EL (cell line): ENCODE data around the gene ZBTB7C.

Experiments used
- DNase-seq: peaks from one replicate; pipeline ENCODE4 v3.0.0-alpha.2; 2016

ZBTB7C gene

GRCh38 chr18:48206887-48207286 is 202.3 kb downstream of the ZBTB7C start:
- no peak for DNase-seq

- DNase-seq, result no peak
Observed at GRCh38 chr18:48203961-48204666, 205.1 kb downstream of the ZBTB7C start.

GRCh38 chr18:48203288-48203945 is 205.8 kb downstream of the ZBTB7C start:
- no peak for DNase-seq

- no peak for DNase-seq
Observed at GRCh38 chr18:48202350-48203260, 206.6 kb downstream of the ZBTB7C start.

GRCh38 chr18:48202006-48202348 is 207.2 kb downstream of the ZBTB7C start:
- DNase-seq, result no peak

- DNase-seq, result peak; percentile 6
Observed at GRCh38 chr18:48201337-48202005, 207.7 kb downstream of the ZBTB7C start.

- DNase-seq, result no peak
Observed at GRCh38 chr18:48200631-48201336, 208.4 kb downstream of the ZBTB7C start.

GRCh38 chr18:48199399-48199798 is 209.8 kb downstream of the ZBTB7C start:
- no peak for DNase-seq

- no peak for DNase-seq
Observed at GRCh38 chr18:48197819-48198218, 211.4 kb downstream of the ZBTB7C start.

- no peak for DNase-seq
Observed at GRCh38 chr18:48195787-48196186, 213.4 kb downstream of the ZBTB7C start.

- no peak for DNase-seq
Observed at GRCh38 chr18:48194591-48195181, 214.5 kb downstream of the ZBTB7C start.

GRCh38 chr18:48193521-48194492 is 215.4 kb downstream of the ZBTB7C start:
- no peak for DNase-seq

- no peak for DNase-seq
Observed at GRCh38 chr18:48192542-48192941, 216.6 kb downstream of the ZBTB7C start.

- DNase-seq, result no peak
Observed at GRCh38 chr18:48191494-48191893, 217.7 kb downstream of the ZBTB7C start.

GRCh38 chr18:48190994-48191393 is 218.2 kb downstream of the ZBTB7C start:
- DNase-seq, result no peak

GRCh38 chr18:48188609-48189008 is 220.6 kb downstream of the ZBTB7C start:
- no peak for DNase-seq

- DNase-seq, result no peak
Observed at GRCh38 chr18:48186861-48187260, 222.3 kb downstream of the ZBTB7C start.

- no peak for DNase-seq
Observed at GRCh38 chr18:48186131-48186766, 222.9 kb downstream of the ZBTB7C start.

- DNase-seq, result no peak
Observed at GRCh38 chr18:48184118-48184517, 225.1 kb downstream of the ZBTB7C start.

GRCh38 chr18:48183613-48184012 is 225.6 kb downstream of the ZBTB7C start:
- DNase-seq, result no peak
